Lower leg skin (tissue), 3 donors: ENCODE data around the gene TREX2.

Experiments used
- CTCF ChIP-seq, 3 donors: fragments of 450-650 bp; IDR thresholded peaks; one replicate each; pipeline ENCODE4 v1.5.1; 2016; ENCODE audit warnings: antibody characterized with exemption in 3 of 3, mild to moderate bottlenecking in 3 of 3, moderate library complexity in 2 of 3
- POLR2A ChIP-seq, 2 donors: fragments of 450-650 bp; IDR thresholded peaks; one replicate each; pipeline ENCODE4 v1.6.1; 2016 to 2017; ENCODE audit warnings: antibody characterized with exemption in 2 of 2, mild to moderate bottlenecking in 1 of 2, moderate library complexity in 1 of 2

- TF ChIP-seq CTCF (IDR thresholded peaks at IDR 0.05) (no peak), POLR2A (IDR thresholded peaks at IDR 0.05) (no peak)
Observed at GRCh38 chrX:153474266-153474665, 28.4 kb upstream of the TREX2 start.
